OCI-LY7 (cell line): ENCODE results near the gene BORCS6.

ENCODE experiments used
- CTCF ChIP-seq: fragments of 200-600 bp; sonication (generic); conservative IDR thresholded peaks from 2 replicates; pipeline ENCODE4 v1.5.1; 2014; ENCODE audit warnings: mild to moderate bottlenecking, antibody characterized with exemption, low read length, moderate library complexity, mixed read lengths
- EZH2phosphoT487 ChIP-seq: fragments of 200-600 bp; sonication (generic); IDR thresholded peaks from 2 replicates; pipeline ENCODE4 v1.6.1; 2018; ENCODE audit warnings: low read depth, borderline replicate concordance, mild to moderate bottlenecking, mixed run types, antibody characterized with exemption, low read length, moderate library complexity, mixed read lengths

GRCh38 chr17:8187517-8188262 is 2.3 kb downstream of the BORCS6 start:
- TF ChIP-seq EZH2phosphoT487 (no peak), CTCF (0 out of 2 replicates have a peak, but pooled peaks have one; percentile 12)
